Measurements from ENCODE around the gene JARID2.

DNA sequence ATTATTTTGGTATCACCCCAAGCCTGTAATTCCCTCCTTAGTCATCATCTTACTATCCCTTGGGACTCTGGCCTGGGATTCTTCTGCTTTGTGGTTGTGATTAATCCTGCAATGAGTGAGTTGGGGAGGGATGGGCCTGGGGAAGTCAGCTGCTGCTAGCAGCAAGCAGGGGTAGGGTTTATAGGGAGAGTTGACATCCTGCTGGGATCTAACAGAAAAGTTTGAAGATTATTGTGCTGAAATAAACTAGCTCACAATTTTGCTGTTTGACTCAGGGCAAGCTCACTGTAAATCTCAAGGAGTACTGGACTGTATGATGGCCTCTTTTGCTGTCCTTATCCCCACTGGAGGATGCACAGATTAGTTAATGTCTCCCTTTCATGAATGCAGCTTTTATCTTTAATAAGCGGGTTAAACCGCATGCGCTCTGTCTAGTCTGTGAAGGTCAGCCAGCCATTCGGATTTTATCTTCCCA is 83.4 kb downstream of the JARID2 start:
- TF ChIP-seq CTCF (conservative IDR thresholded peaks at IDR 0.05; ENCODE audit: low read depth, low read length) (no peak), RAD21 (IDR thresholded peaks at IDR 0.05; ENCODE audit: low read length) (no peak), POLR2A (IDR thresholded peaks at IDR 0.05; ENCODE audit: low read depth, low read length) (no peak), CEBPB (IDR thresholded peaks at IDR 0.05; ENCODE audit: low read depth, low read length) (no peak), MXI1 (IDR thresholded peaks at IDR 0.05; ENCODE audit: borderline replicate concordance, low read depth, low read length) (no peak), MAZ (IDR thresholded peaks at IDR 0.05; ENCODE audit: borderline replicate concordance, low read depth, low read length) (no peak), RCOR1 (IDR thresholded peaks at IDR 0.05; ENCODE audit: insufficient replicate concordance, low read length) (no peak), RFX5 (IDR thresholded peaks at IDR 0.05; ENCODE audit: low read depth, low read length) (no peak), NFE2L2 (IDR thresholded peaks at IDR 0.05; ENCODE audit: low read depth, low read length) (no peak), CHD1 (IDR thresholded peaks at IDR 0.05; ENCODE audit: low read depth, low read length) (no peak)
- TF ChIP-seq, protein P1, sequence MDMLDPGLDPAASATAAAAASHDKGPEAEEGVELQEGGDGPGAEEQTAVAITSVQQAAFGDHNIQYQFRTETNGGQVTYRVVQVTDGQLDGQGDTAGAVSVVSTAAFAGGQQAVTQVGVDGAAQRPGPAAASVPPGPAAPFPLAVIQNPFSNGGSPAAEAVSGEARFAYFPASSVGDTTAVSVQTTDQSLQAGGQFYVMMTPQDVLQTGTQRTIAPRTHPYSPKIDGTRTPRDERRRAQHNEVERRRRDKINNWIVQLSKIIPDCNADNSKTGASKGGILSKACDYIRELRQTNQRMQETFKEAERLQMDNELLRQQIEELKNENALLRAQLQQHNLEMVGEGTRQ (IDR thresholded peaks at IDR 0.05; ENCODE audit: low read depth, low read length): peak; percentile 56; the same call in 1 of the 2 replicates
